ENCODE measurements around the gene TRMT1.

Gene TRMT1

DNA sequence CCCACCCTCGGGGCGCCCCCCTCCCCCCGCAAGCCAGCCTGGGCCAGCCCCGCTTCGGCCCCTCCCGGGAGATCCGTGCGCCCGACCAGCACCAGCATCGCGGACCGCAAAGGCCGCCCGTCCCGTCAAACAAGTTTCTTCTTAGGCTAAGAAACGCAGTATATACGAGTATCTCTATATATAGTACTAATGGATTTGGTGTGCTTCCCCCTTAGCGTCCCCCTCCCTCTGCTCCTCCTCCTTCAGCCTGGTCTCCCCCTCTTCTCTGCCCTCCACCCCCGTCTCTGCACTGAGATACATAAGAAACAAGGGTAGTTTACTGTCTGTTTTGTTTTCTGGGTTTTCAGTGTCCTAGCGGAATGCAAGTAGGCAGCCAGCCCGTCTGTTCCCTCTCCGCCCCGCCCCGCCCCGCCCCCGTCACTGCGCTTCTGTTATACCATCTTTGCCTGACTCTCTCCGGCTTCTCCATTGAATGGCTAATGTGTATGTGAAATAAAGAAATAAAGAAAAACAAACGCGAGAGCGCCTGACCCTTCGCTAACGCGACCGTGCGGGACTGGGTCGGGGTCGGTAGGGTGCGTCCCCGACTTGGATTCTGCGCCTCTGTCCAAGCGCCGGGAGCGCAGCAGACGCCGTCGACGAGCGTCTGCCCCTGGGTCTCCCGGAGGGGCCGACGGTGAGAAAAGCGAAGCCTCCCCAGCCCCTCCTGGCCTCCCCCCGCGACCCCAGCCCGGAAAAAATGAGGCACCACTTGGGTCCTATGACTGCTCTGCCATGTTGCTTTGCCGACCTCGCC is 18.1 kb downstream of the TRMT1 start:
- Histone ChIP-seq H3K4me3 (ENCODE audit: insufficient read length, low read depth) (no peak overlapping the region), H3K36me3 (ENCODE audit: insufficient read depth, insufficient read length, low read length) (peaks cover 6% of the 10 kb centered on the region), H3K4me1 (ENCODE audit: insufficient read depth, insufficient read length) (peaks cover 9% of the 10 kb centered on the region), H3K9ac (ENCODE audit: insufficient read length, low read depth) (no peak overlapping the region), H3K9me3 (ENCODE audit: insufficient read depth, low read length) (no peaks in the 10 kb centered on the region), H3K27me3 (ENCODE audit: insufficient read depth, insufficient read length) (peaks cover 31% of the 10 kb centered on the region)
- TF ChIP-seq YY1 (IDR thresholded peaks at IDR 0.05; ENCODE audit: insufficient read depth, insufficient read length) (no peak), SUZ12 (IDR thresholded peaks at IDR 0.05; ENCODE audit: extremely low read depth, insufficient read depth, insufficient read length) (no peak), ZNF274 (IDR thresholded peaks at IDR 0.05; ENCODE audit: low read depth, low read length) (no peak)
- DNase-seq (ENCODE audit: low read depth, low spot score), result no peak

DNA sequence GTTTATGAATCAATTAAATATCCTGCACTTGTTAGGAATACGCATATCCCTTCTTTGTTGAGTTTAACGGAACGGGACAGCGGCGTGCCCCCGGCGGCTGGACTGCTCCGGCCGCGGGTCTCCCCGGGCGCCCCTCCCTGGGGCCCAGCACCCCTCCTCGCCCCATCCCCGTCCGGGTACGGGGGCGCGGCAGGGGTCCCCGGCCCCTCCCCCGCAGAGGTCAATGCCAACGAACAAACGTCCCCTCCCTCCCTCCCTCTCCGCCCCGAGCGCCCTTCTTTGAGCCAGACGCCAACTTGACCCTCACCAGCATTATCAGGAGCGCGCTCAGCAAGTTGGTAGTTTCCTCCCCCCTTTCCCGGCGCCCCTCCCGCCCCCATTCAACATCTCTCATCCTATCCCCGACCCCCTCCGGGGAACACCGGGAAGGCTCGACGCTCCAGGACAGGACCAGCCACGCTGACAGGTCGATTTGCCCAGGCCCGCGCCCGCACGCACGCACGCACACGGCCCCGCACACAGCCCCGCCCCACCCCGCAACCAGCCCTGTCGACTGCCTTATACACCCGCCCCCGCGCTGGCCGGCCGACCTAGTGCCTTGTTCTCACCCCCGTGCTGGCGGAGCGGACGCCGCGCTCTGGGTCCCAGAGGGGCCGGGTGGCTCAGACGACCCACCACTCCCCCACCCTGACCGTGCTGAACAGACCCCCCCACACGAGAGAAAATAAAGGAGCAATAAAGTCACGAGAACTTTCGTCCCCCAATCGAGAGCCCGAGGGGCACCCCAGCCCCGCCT is 18.9 kb downstream of the TRMT1 start:
- no peaks in the 10 kb centered on the region for H3K36me3 ChIP-seq (ENCODE audit: insufficient read depth, insufficient read length, low read length)
- no peaks in the 10 kb centered on the region for H3K9me3 ChIP-seq (ENCODE audit: insufficient read depth, low read length)
- H3K27me3 ChIP-seq (ENCODE audit: insufficient read depth, insufficient read length), result peaks cover 35% of the 10 kb centered on the region
- peaks cover 14% of the 10 kb centered on the region for H3K4me1 ChIP-seq (ENCODE audit: insufficient read depth, insufficient read length)
- no peak overlapping the region for H3K4me3 ChIP-seq (ENCODE audit: insufficient read length, low read depth)
- TF ChIP-seq YY1 (IDR thresholded peaks at IDR 0.05; ENCODE audit: insufficient read depth, insufficient read length) (no peak), SUZ12 (IDR thresholded peaks at IDR 0.05; ENCODE audit: extremely low read depth, insufficient read depth, insufficient read length) (no peak)
- H3K9ac ChIP-seq (ENCODE audit: insufficient read length, low read depth), result no peak overlapping the region
- no peak for DNase-seq (ENCODE audit: low read depth, low spot score)

DNA sequence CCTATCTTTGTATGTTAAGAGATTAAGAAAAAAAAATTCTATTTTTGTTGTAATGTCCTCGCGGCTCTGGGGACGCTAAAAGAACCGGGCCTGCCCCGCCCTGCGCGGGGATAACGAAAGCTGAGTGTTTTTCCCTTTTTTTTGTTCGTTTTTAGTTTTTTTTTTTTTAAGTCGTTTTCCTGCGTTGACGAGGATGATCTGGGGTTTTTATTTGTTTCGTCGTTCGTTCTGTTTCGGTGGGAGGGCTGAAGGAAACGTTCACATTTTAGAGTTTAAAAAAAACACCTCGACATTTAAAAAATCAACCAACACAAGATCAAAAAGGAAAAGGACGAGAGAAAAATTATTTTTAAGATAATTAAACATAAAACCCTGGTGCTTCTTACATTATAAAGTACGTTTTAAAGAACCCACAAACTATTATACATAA is 19.5 kb downstream of the TRMT1 start:
- H3K36me3 ChIP-seq (ENCODE audit: insufficient read depth, insufficient read length, low read length), result no peaks in the 10 kb centered on the region
- no peak overlapping the region for H3K9ac ChIP-seq (ENCODE audit: insufficient read length, low read depth)
- DNase-seq (ENCODE audit: low read depth, low spot score), result no peak
- peaks cover 41% of the 10 kb centered on the region for H3K27me3 ChIP-seq (ENCODE audit: insufficient read depth, insufficient read length)
- peaks cover 19% of the 10 kb centered on the region for H3K4me1 ChIP-seq (ENCODE audit: insufficient read depth, insufficient read length)
- no peaks in the 10 kb centered on the region for H3K9me3 ChIP-seq (ENCODE audit: insufficient read depth, low read length)
- TF ChIP-seq SUZ12 (IDR thresholded peaks at IDR 0.05; ENCODE audit: extremely low read depth, insufficient read depth, insufficient read length), result no peak
- TF ChIP-seq ZNF274 (IDR thresholded peaks at IDR 0.05; ENCODE audit: low read depth, low read length), result no peak
- no peak for TF ChIP-seq YY1 (IDR thresholded peaks at IDR 0.05; ENCODE audit: insufficient read depth, insufficient read length)
- no peak overlapping the region for H3K4me3 ChIP-seq (ENCODE audit: insufficient read length, low read depth)

DNA sequence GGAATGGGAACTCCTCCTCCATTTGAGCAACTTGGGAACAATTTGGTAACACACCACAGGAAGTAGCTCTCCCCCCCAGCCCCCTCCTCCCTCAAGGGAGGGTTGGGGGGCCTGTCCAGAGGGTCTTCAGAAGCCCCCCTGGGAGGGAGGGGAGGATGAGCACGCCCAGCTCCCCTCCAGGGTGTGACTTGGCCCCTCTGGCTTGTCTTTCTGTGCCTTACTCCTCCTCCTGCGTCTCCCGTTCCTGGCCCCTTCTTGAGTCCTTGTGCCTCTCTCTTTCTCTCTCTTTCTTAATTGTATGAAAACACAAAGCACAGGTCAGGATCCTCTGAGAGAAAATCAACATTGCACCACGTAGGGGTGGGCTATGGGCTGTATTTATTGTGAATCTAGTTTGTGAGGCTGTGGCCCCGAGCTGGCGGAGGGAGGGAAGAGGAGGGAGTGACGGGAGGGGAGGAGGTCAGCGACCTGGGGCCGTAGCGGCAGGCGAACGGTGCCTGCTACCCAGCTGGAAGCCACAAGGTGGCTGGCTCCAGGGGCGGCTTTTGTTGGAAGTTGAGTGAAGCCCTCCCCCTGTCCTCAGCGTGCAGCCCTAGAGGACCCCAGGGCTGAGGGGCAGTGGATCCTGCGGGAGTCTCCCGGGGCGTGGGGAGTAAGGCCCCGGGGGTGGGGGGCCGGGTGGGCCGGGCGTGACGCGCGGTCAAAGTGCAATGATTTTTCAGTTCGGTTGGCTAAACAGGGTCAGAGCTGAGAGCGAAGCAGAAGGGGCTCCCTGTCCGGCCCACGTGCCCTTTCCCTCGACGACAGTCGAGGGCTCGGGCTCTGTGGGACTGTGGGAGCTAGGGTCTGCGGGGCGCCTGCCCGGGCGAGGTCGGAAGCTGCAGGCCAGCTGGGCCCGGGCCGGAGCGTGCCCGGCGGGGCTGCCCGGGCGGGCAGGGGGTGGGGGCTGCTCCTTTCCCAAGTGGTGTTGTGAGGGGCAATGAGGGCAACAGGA is 20.3 kb downstream of the TRMT1 start:
- no peak for DNase-seq (ENCODE audit: low read depth, low spot score)
- TF ChIP-seq YY1 (IDR thresholded peaks at IDR 0.05; ENCODE audit: insufficient read depth, insufficient read length), result no peak
- no peak for TF ChIP-seq SUZ12 (IDR thresholded peaks at IDR 0.05; ENCODE audit: extremely low read depth, insufficient read depth, insufficient read length)
- TF ChIP-seq ZNF274 (IDR thresholded peaks at IDR 0.05; ENCODE audit: low read depth, low read length), result no peak
- no peaks in the 10 kb centered on the region for H3K9me3 ChIP-seq (ENCODE audit: insufficient read depth, low read length)
- H3K36me3 ChIP-seq (ENCODE audit: insufficient read depth, insufficient read length, low read length), result no peaks in the 10 kb centered on the region
- H3K4me1 ChIP-seq (ENCODE audit: insufficient read depth, insufficient read length), result peaks cover 27% of the 10 kb centered on the region
- peak overlapping the region; percentile 65 for H3K9ac ChIP-seq (ENCODE audit: insufficient read length, low read depth)
- H3K27me3 ChIP-seq (ENCODE audit: insufficient read depth, insufficient read length), result peaks cover 42% of the 10 kb centered on the region
- H3K4me3 ChIP-seq (ENCODE audit: insufficient read length, low read depth), result peak overlapping the region; percentile 24

DNA sequence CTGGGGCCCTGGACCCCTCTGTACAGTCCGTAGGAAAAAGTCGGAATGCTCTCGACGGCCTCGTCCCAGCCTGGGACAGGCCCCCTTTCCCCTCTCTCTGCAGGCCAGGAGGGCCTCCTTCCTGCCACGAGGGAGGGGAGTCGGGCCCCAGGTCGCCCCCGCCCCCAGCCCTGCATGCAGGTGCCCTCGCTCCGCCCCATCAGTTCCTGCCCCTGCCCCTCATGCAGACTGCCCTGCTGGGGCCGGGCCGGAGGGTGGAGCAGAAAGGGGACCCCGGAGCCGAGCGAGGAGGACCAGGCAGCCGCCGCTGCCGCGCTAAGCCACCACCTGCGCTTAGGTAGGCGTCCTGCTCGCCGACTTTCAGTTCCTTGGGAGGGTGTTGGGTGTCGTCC is 21.2 kb downstream of the TRMT1 start:
- Histone ChIP-seq H3K4me3 (ENCODE audit: insufficient read length, low read depth) (peak overlapping the region; percentile 24), H3K9me3 (ENCODE audit: insufficient read depth, low read length) (no peaks in the 10 kb centered on the region), H3K27me3 (ENCODE audit: insufficient read depth, insufficient read length) (peaks cover 42% of the 10 kb centered on the region), H3K4me1 (ENCODE audit: insufficient read depth, insufficient read length) (peaks cover 29% of the 10 kb centered on the region), H3K9ac (ENCODE audit: insufficient read length, low read depth) (peak overlapping the region; percentile 64), H3K36me3 (ENCODE audit: insufficient read depth, insufficient read length, low read length) (no peaks in the 10 kb centered on the region)
- no peak for TF ChIP-seq SUZ12 (IDR thresholded peaks at IDR 0.05; ENCODE audit: extremely low read depth, insufficient read depth, insufficient read length)
- TF ChIP-seq ZNF274 (IDR thresholded peaks at IDR 0.05; ENCODE audit: low read depth, low read length), result no peak
- TF ChIP-seq YY1 (IDR thresholded peaks at IDR 0.05; ENCODE audit: insufficient read depth, insufficient read length), result no peak
- no peak for DNase-seq (ENCODE audit: low read depth, low spot score)

DNA sequence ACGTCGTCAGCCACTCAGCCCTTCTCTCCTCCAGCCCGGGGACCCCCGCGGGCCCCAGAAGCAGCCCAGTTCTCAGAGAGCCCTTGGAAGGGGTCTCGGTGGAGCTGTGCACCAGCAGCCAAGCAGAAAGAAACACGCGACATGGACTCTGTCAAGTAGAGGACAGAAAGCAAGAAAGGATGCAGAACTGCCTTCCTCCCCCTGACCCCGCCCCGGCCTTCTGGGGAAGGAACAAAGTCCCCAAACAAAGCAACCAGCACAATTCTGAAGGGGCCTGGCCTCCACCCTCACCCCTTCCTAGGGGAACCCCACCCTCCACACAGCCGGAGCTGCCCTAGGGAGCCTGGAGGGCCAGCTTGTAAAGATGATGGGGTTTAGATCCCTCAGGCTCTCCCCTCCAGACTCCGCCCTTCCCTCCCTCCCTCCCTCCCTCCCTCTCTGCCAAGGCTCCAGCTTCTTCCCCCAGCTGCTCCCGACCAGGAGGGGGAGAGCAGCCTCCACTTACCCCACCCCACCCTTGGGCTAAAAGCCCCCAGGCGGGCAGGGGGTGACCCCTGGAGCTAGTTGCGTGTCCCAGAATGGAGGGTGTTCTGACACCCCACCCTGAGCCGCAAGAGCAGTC is 21.7 kb downstream of the TRMT1 start:
- Histone ChIP-seq H3K27me3 (ENCODE audit: insufficient read depth, insufficient read length) (peaks cover 43% of the 10 kb centered on the region), H3K9ac (ENCODE audit: insufficient read length, low read depth) (peak overlapping the region; percentile 64), H3K9me3 (ENCODE audit: insufficient read depth, low read length) (no peaks in the 10 kb centered on the region), H3K36me3 (ENCODE audit: insufficient read depth, insufficient read length, low read length) (no peaks in the 10 kb centered on the region), H3K4me3 (ENCODE audit: insufficient read length, low read depth) (peak overlapping the region; percentile 24), H3K4me1 (ENCODE audit: insufficient read depth, insufficient read length) (peaks cover 29% of the 10 kb centered on the region)
- TF ChIP-seq YY1 (IDR thresholded peaks at IDR 0.05; ENCODE audit: insufficient read depth, insufficient read length), result no peak
- no peak for TF ChIP-seq ZNF274 (IDR thresholded peaks at IDR 0.05; ENCODE audit: low read depth, low read length)
- no peak for TF ChIP-seq SUZ12 (IDR thresholded peaks at IDR 0.05; ENCODE audit: extremely low read depth, insufficient read depth, insufficient read length)
- no peak for DNase-seq (ENCODE audit: low read depth, low spot score)
